ENCODE results near the gene TGFB3.

Gene TGFB3

GRCh38 chr14:76007379-76007778 lies 25.6 kb upstream of the TGFB3 start:
- H3K27me3 ChIP-seq (ENCODE audit: low read length) = no peaks in the 10 kb centered on the region
- H3K4me3 ChIP-seq (ENCODE audit: insufficient read depth, low read length, poor library complexity, severe bottlenecking) = no peak overlapping the region
- H3F3A ChIP-seq (ENCODE audit: insufficient read depth) = no peaks in the 10 kb centered on the region
- 0 out of 2 replicates have a peak, but pooled peaks cover 5% of the 10 kb centered on the region for H3K9me3 ChIP-seq (ENCODE audit: insufficient read depth, low read length)
- no peak overlapping the region for H3K4me2 ChIP-seq (ENCODE audit: low read depth, low read length, poor library complexity, severe bottlenecking)
- no peaks in the 10 kb centered on the region for H3K9me2 ChIP-seq (replicated peaks; ENCODE audit: insufficient read depth, low read length)
- no peaks in the 10 kb centered on the region for H3K79me2 ChIP-seq (ENCODE audit: insufficient read depth, low read length)
- H3K27ac ChIP-seq (ENCODE audit: low read depth, low read length) = no peak overlapping the region
- TF ChIP-seq CTCF (IDR thresholded peaks at IDR 0.05; ENCODE audit: insufficient read depth, low read length, poor library complexity, severe bottlenecking) = no peak
- TF ChIP-seq EZH2phosphoT487 (conservative IDR thresholded peaks at IDR 0.05; ENCODE audit: low read length) = no peak
- H4K20me1 ChIP-seq (ENCODE audit: low read depth, low read length) = no peaks in the 10 kb centered on the region
- no peaks in the 10 kb centered on the region for H3K36me3 ChIP-seq (ENCODE audit: low read length)
- H2AFZ ChIP-seq (ENCODE audit: low read depth, low read length, severe bottlenecking) = no peak overlapping the region
- H3K9ac ChIP-seq (ENCODE audit: low read length) = no peak overlapping the region

- Histone ChIP-seq H3K36me3 (ENCODE audit: low read length) (no peaks in the 10 kb centered on the region), H3F3A (ENCODE audit: insufficient read depth) (no peaks in the 10 kb centered on the region), H3K27me3 (ENCODE audit: low read length) (no peaks in the 10 kb centered on the region), H3K79me2 (ENCODE audit: insufficient read depth, low read length) (no peaks in the 10 kb centered on the region), H2AFZ (ENCODE audit: low read depth, low read length, severe bottlenecking) (no peak overlapping the region), H4K20me1 (ENCODE audit: low read depth, low read length) (no peaks in the 10 kb centered on the region), H3K4me2 (ENCODE audit: low read depth, low read length, poor library complexity, severe bottlenecking) (no peak overlapping the region), H3K9me2 (replicated peaks; ENCODE audit: insufficient read depth, low read length) (no peaks in the 10 kb centered on the region), H3K4me3 (ENCODE audit: insufficient read depth, low read length, poor library complexity, severe bottlenecking) (no peak overlapping the region), H3K27ac (ENCODE audit: low read depth, low read length) (no peak overlapping the region), H3K9ac (ENCODE audit: low read length) (no peak overlapping the region), H3K9me3 (ENCODE audit: insufficient read depth, low read length) (0 out of 2 replicates have a peak, but pooled peaks cover 5% of the 10 kb centered on the region)
- no peak for TF ChIP-seq EZH2phosphoT487 (conservative IDR thresholded peaks at IDR 0.05; ENCODE audit: low read length)
- TF ChIP-seq CTCF (IDR thresholded peaks at IDR 0.05; ENCODE audit: insufficient read depth, low read length, poor library complexity, severe bottlenecking) = no peak
Observed at GRCh38 chr14:76006253-76006652, 24.5 kb upstream of the TGFB3 start.

GRCh38 chr14:76002383-76002782 lies 20.6 kb upstream of the TGFB3 start:
- H3K27me3 ChIP-seq (ENCODE audit: low read length) = no peaks in the 10 kb centered on the region
- no peaks in the 10 kb centered on the region for H3K79me2 ChIP-seq (ENCODE audit: insufficient read depth, low read length)
- no peak overlapping the region for H3K4me3 ChIP-seq (ENCODE audit: insufficient read depth, low read length, poor library complexity, severe bottlenecking)
- H2AFZ ChIP-seq (ENCODE audit: low read depth, low read length, severe bottlenecking) = no peak overlapping the region
- no peaks in the 10 kb centered on the region for H3K36me3 ChIP-seq (ENCODE audit: low read length)
- no peaks in the 10 kb centered on the region for H3F3A ChIP-seq (ENCODE audit: insufficient read depth)
- no peak overlapping the region for H3K4me2 ChIP-seq (ENCODE audit: low read depth, low read length, poor library complexity, severe bottlenecking)
- H3K9ac ChIP-seq (ENCODE audit: low read length) = no peak overlapping the region
- H3K9me3 ChIP-seq (ENCODE audit: insufficient read depth, low read length) = 0 out of 2 replicates have a peak, but pooled peaks cover 5% of the 10 kb centered on the region
- TF ChIP-seq CTCF (IDR thresholded peaks at IDR 0.05; ENCODE audit: insufficient read depth, low read length, poor library complexity, severe bottlenecking) (no peak), EZH2phosphoT487 (conservative IDR thresholded peaks at IDR 0.05; ENCODE audit: low read length) (no peak)
- no peaks in the 10 kb centered on the region for H4K20me1 ChIP-seq (ENCODE audit: low read depth, low read length)
- H3K27ac ChIP-seq (ENCODE audit: low read depth, low read length) = no peak overlapping the region
- H3K9me2 ChIP-seq (replicated peaks; ENCODE audit: insufficient read depth, low read length) = no peaks in the 10 kb centered on the region
